ENCODE measurements around the gene BMP8B.

BMP8B gene

DNA sequence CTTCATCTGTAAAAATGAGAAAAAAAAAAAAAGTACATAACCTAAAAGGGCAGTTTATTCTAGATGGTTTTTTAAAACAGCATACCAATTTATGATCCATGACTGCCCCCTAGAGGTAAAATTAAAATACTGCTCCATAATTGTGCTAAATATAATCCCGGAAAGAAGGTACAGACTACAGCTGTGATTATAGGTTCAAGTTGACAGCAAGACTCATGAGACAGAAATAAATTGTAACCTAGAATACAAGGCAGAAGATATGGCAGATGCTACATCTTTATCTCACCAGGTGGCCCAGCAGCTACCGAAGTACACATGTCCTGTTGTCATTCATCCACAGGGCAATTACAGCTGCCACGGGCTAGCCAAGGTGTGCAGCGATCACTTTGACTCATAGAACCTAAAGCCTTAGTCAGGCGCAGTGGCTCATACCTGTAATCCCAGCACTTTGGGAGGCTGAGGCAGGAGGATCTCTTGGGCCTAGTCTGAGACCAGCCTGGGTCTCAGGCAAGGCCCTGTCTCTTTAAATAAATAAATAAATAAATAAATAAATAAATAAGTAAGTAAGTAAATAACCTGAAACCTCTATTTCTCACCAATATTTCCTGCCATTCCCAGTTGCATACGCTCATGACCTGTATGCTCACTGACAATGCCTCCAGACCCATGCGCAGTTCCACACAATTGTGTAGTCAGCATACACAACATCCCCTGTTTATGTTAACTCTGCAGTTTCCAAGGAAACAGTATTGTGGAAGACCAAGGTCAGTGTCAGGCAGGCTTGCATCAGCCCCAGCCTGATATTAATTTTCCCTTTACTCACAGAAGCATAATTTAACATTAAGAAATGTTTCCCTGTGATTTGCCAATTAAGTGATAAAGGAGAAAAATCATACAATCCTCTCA is 68.3 kb downstream of the BMP8B start (continued):
- TF ChIP-seq ZNF398 (tag by site-specific recombination; IDR thresholded peaks at IDR 0.05) = no peak
- no peak for TF ChIP-seq ZNF274 (IDR thresholded peaks at IDR 0.05; ENCODE audit: low read length)
- no peak for TF ChIP-seq ZNF274 (tag by site-specific recombination; IDR thresholded peaks at IDR 0.05; ENCODE audit: borderline replicate concordance)
- TF ChIP-seq FEZF1 (tag by site-specific recombination; IDR thresholded peaks at IDR 0.05) = no peak
- TF ChIP-seq ZNF239 (tag by site-specific recombination; IDR thresholded peaks at IDR 0.05) = no peak
- no peak for TF ChIP-seq ZSCAN23 (tag by site-specific recombination; IDR thresholded peaks at IDR 0.05)
- TF ChIP-seq ZNF132 (tag by site-specific recombination; IDR thresholded peaks at IDR 0.05; ENCODE audit: borderline replicate concordance) = no peak
- no peak for TF ChIP-seq HOXA7 (CRISPR knock-in tag; IDR thresholded peaks at IDR 0.05; ENCODE audit: borderline replicate concordance)
- TF ChIP-seq ZNF837 (tag by site-specific recombination; IDR thresholded peaks at IDR 0.05) = no peak
- no peak for TF ChIP-seq ZBTB17 (tag by site-specific recombination; IDR thresholded peaks at IDR 0.05)
- peak; percentile 44; the same call in 1 of the 2 replicates for TF ChIP-seq ZNF501 (tag by site-specific recombination; IDR thresholded peaks at IDR 0.05)
- peak; percentile 61 for TF ChIP-seq SP7 (tag by site-specific recombination; IDR thresholded peaks at IDR 0.05)
- peak; percentile 90 for TF ChIP-seq ZNF433 (tag by site-specific recombination; IDR thresholded peaks at IDR 0.05; ENCODE audit: low read depth)
- TF ChIP-seq PATZ1 (tag by site-specific recombination; IDR thresholded peaks at IDR 0.05) = no peak
- TF ChIP-seq ZNF843 (tag by site-specific recombination; IDR thresholded peaks at IDR 0.05) = no peak
- no peak for TF ChIP-seq SCRT1 (tag by site-specific recombination; IDR thresholded peaks at IDR 0.05; ENCODE audit: borderline replicate concordance)
- no peak for TF ChIP-seq WT1 (tag by site-specific recombination; IDR thresholded peaks at IDR 0.05)
- no peak for TF ChIP-seq ZNF600 (tag by site-specific recombination; IDR thresholded peaks at IDR 0.05)
- TF ChIP-seq ZNF664 (tag by site-specific recombination; IDR thresholded peaks at IDR 0.05) = peak; percentile 70
- peak; percentile 54; the same call in 1 of the 2 replicates for TF ChIP-seq OVOL3 (tag by site-specific recombination; IDR thresholded peaks at IDR 0.05)
- TF ChIP-seq ZNF747 (tag by site-specific recombination; IDR thresholded peaks at IDR 0.05) = no peak
- TF ChIP-seq SP3 (tag by site-specific recombination; IDR thresholded peaks at IDR 0.05) = no peak; the same call in 1 of the 2 replicates
- TF ChIP-seq, protein P1, sequence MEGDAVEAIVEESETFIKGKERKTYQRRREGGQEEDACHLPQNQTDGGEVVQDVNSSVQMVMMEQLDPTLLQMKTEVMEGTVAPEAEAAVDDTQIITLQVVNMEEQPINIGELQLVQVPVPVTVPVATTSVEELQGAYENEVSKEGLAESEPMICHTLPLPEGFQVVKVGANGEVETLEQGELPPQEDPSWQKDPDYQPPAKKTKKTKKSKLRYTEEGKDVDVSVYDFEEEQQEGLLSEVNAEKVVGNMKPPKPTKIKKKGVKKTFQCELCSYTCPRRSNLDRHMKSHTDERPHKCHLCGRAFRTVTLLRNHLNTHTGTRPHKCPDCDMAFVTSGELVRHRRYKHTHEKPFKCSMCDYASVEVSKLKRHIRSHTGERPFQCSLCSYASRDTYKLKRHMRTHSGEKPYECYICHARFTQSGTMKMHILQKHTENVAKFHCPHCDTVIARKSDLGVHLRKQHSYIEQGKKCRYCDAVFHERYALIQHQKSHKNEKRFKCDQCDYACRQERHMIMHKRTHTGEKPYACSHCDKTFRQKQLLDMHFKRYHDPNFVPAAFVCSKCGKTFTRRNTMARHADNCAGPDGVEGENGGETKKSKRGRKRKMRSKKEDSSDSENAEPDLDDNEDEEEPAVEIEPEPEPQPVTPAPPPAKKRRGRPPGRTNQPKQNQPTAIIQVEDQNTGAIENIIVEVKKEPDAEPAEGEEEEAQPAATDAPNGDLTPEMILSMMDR (tag by site-specific recombination; IDR thresholded peaks at IDR 0.05) = peak; percentile 62
- TF ChIP-seq ZNF311 (tag by site-specific recombination; IDR thresholded peaks at IDR 0.05; ENCODE audit: borderline replicate concordance) = no peak
- peak; percentile 58; the same call in 1 of the 2 replicates for TF ChIP-seq ZFP37 (tag by site-specific recombination; IDR thresholded peaks at IDR 0.05)
- no peak for TF ChIP-seq ZNF596 (tag by site-specific recombination; IDR thresholded peaks at IDR 0.05)
- TF ChIP-seq ZNF549 (tag by site-specific recombination; IDR thresholded peaks at IDR 0.05) = no peak
- TF ChIP-seq ZNF626 (tag by site-specific recombination; IDR thresholded peaks at IDR 0.05) = no peak
- TF ChIP-seq ZNF354C (tag by site-specific recombination; IDR thresholded peaks at IDR 0.05; ENCODE audit: borderline replicate concordance, low read depth) = peak; percentile 96
- peak; percentile 80 for TF ChIP-seq ZNF555 (tag by site-specific recombination; conservative IDR thresholded peaks at IDR 0.05)
- no peak; the same call in 1 of the 2 replicates for TF ChIP-seq KLF7 (tag by site-specific recombination; IDR thresholded peaks at IDR 0.05; ENCODE audit: borderline replicate concordance)
- TF ChIP-seq ZNF24 (tag by site-specific recombination; IDR thresholded peaks at IDR 0.05) = peak; percentile 48; the same call in 1 of the 2 replicates
- TF ChIP-seq, protein P2, sequence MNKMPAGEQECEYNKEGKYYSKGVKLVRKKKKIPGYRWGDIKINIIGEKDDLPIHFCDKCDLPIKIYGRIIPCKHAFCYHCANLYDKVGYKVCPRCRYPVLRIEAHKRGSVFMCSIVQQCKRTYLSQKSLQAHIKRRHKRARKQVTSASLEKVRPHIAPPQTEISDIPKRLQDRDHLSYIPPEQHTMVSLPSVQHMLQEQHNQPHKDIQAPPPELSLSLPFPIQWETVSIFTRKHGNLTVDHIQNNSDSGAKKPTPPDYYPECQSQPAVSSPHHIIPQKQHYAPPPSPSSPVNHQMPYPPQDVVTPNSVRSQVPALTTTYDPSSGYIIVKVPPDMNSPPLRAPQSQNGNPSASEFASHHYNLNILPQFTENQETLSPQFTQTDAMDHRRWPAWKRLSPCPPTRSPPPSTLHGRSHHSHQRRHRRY (tag by site-specific recombination; IDR thresholded peaks at IDR 0.05) = no peak
- TF ChIP-seq ZFHX2 (tag by site-specific recombination; conservative IDR thresholded peaks at IDR 0.05) = no peak
- TF ChIP-seq TCF7L2 (IDR thresholded peaks at IDR 0.05; ENCODE audit: borderline replicate concordance, low read depth, low read length) = no peak
